ENCODE results near the gene GPR55. TPM values are rescaled to one million over a fixed set of nuclear protein-coding genes. Genes with fewer than 3 reads are reported as not detected.

Gene GPR55
- total RNA-seq, 1 experiment from 2014 or later = 0.13 TPM

DNA sequence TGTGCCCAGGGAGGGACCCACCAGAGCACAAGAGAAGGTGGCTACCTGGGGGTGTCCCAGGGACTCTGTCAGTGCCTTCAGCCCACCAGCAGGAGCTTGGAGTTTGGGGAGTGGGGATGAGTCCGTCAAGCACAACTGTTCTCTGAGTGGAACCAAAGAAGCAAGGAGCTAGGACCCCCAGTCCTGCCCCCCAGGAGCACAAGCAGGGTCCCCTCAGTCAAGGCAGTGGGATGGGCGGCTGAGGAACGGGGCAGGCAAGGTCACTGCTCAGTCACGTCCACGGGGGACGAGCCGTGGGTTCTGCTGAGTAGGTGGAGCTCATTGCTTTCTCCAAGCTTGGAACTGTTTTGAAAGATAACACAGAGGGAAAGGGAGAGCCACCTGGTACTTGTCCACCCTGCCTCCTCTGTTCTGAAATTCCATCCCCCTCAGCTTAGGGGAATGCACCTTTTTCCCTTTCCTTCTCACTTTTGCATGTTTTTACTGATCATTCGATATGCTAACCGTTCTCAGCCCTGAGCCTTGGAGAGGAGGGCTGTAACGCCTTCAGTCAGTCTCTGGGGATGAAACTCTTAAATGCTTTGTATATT is 46.3 kb downstream of the GPR55 start:
- in situ Hi-C loops (cut with HindIII; ENCODE audit: low pct_unique_long_range_greater_than_20kb, low sequenced_read_pairs) = no loop called here

DNA sequence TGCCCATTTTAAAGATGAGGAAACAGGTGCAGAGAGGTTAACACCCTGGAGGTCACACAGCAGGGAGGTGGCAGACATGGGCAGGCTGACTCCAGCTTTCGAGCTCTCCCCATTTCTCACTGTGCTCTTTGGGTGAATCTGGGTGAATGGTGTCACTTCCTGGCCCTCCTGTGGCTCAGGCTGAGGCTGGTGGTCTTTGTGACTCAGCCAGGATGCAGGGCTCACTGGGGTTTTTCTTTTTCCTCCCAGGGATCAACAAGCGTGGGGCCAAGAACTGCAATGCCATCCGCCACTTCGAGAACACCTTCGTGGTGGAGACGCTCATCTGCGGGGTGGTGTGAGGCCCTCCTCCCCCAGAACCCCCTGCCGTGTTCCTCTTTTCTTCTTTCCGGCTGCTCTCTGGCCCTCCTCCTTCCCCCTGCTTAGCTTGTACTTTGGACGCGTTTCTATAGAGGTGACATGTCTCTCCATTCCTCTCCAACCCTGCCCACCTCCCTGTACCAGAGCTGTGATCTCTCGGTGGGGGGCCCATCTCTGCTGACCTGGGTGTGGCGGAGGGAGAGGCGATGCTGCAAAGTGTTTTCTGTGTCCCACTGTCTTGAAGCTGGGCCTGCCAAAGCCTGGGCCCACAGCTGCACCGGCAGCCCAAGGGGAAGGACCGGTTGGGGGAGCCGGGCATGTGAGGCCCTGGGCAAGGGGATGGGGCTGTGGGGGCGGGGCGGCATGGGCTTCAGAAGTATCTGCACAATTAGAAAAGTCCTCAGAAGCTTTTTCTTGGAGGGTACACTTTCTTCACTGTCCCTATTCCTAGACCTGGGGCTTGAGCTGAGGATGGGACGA is 47.1 kb downstream of the GPR55 start:
- no peak for DNase-seq (ENCODE audit: low read depth, low spot score)

More for the DNA sequence above, 46.3 kb downstream of the GPR55 start:
- no peak for DNase-seq (ENCODE audit: low read depth, low spot score)

GRCh38 chr2:230877116-230877758 is 47.8 kb downstream of the GPR55 start:
- no peak for DNase-seq (ENCODE audit: low read depth, low spot score)

More for the DNA sequence above, 47.1 kb downstream of the GPR55 start:
- in situ Hi-C loops (cut with HindIII; ENCODE audit: low pct_unique_long_range_greater_than_20kb, low sequenced_read_pairs) = no loop called here

GRCh38 chr2:230875347-230876315 is 49.4 kb downstream of the GPR55 start:
- DNase-seq (ENCODE audit: low read depth, low spot score) = no peak
- in situ Hi-C loops (cut with HindIII; ENCODE audit: low pct_unique_long_range_greater_than_20kb, low sequenced_read_pairs) = no loop called here

More at GRCh38 chr2:230877116-230877758, 47.8 kb downstream of the GPR55 start:
- in situ Hi-C loops (cut with HindIII; ENCODE audit: low pct_unique_long_range_greater_than_20kb, low sequenced_read_pairs) = no loop called here

- no peak for DNase-seq (ENCODE audit: low read depth, low spot score)
- in situ Hi-C loops (cut with HindIII; ENCODE audit: low pct_unique_long_range_greater_than_20kb, low sequenced_read_pairs) = no loop called here
Observed at GRCh38 chr2:230874876-230875275, 50.2 kb downstream of the GPR55 start.

- DNase-seq (ENCODE audit: low read depth, low spot score) = no peak
- in situ Hi-C loops (cut with HindIII; ENCODE audit: low pct_unique_long_range_greater_than_20kb, low sequenced_read_pairs) = no loop called here
Observed at GRCh38 chr2:230874456-230874855, 50.6 kb downstream of the GPR55 start.

DNA sequence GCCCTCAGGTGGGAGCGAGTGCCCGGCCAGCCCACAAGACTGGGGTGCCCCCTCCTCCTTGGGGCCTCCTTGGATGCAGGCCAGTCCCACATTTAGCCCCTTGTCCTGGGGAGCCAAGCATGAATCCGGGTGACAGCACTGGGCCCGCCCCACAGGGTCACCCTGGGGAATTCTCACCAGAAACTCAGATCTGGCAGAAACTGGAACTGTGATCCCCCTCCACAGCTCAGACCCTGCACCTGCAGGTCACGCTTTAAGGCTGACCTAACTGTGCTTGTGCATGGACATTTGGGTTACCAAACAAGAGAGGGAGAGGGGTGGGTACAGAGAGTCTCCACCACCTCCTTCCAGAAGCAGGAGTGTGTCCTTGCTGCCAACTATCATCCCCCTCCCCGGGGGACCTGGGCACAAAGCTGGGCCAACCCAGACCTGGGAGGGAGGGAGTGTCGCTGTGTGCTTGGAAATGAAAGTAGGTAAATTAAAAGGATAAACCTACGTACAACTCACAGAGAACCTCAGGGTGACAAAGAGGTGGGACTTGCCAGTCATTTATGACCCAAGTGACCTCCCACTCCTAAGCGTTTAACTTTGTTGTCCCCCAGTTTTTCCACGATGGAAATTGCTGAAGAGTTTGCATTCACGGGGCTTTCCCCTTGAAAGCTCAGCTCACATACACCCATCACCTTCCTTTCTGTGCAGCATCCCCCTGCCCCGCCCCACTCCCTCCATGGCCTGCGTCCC is 51.2 kb downstream of the GPR55 start:
- in situ Hi-C loops (cut with HindIII; ENCODE audit: low pct_unique_long_range_greater_than_20kb, low sequenced_read_pairs) = no loop called here
- DNase-seq (ENCODE audit: low read depth, low spot score) = no peak

GRCh38 chr2:230872968-230873660 is 51.9 kb downstream of the GPR55 start:
- DNase-seq (ENCODE audit: low read depth, low spot score) = no peak
- in situ Hi-C loops (cut with HindIII; ENCODE audit: low pct_unique_long_range_greater_than_20kb, low sequenced_read_pairs) = no loop called here

GRCh38 chr2:230872151-230872967 is 52.7 kb downstream of the GPR55 start:
- in situ Hi-C loops (cut with HindIII; ENCODE audit: low pct_unique_long_range_greater_than_20kb, low sequenced_read_pairs) = no loop called here
- no peak for DNase-seq (ENCODE audit: low read depth, low spot score)

DNA sequence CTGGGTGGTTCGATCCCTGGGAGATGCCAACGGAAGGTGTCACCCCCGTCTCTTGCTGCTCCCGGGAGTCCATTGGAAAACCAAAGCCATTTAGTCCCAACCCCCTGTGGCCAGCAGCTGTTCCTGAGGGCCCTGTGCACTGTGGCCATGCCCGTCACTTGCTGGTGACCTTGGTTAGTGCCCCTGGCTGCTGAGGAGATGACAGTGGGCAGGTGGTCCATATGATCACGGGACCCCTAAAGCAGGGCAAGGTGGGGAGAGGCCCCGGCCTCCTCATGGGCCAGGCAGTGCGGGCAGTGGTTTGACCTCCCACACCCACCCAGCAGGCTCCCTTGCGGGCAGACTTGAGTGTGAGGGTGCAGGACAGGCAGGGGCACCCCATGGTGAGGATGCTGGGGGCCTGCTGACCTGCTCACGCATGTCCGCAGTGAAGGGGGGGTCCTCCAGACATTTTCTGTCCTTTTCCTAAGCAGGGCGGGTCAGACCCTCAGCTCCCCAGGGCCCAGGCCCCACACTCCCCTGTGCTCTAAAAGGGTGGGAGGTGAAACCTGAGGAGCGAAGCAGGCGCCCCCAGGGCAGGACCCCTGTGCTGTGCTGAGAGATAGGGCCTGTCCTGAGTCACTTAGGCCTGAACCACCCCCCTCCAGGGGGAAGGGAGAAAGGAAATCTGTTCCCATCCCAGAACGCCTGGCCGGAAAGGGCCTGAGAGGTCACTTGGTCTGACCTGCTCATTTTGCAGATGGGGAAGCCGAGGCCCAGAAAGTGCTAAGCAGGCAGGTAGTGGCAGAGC is 53.5 kb downstream of the GPR55 start:
- in situ Hi-C loops (cut with HindIII; ENCODE audit: low pct_unique_long_range_greater_than_20kb, low sequenced_read_pairs) = no loop called here

DNA sequence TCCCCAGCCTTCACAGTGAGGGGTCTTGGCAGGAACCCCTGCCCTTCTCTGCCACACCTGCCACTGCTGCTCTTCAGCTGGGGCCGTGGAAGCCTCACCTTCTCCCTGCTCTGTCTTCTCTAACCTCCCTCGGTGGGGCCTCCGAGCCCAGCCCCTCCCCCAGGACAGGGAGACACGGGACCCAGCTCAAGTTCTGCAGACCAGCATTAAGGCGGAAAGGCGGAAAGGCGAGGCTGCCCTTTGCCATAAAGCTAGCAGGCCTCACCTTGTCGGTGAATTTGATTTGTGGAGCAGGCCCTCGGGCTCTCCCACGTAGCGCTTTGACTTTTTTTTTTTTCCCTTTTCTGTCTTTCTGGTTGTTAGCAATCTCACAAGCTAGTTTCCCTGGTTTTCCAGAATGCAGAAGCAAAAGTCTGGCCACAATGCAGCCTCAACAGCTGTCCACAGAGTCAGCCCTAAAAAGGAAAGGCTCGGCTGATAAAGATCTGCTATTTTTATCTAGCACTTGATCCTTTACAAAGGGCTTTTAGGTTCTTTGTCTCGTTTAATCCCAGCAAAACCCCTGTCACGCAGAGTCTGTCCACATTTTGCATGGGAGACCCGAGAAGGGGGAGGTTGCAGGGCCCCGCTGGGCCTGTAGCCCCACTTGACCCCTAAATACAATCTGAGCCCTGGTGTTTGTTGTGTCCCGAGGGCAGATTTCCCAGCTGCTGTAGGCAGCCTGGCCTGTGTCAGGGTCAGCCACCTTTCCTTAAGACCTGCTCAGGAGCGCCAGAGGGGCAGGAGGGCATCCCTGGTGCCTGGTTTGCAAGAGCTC is 54.3 kb downstream of the GPR55 start:
- in situ Hi-C loops (cut with HindIII; ENCODE audit: low pct_unique_long_range_greater_than_20kb, low sequenced_read_pairs) = no loop called here
- no peak for DNase-seq (ENCODE audit: low read depth, low spot score)

More for the DNA sequence above, 53.5 kb downstream of the GPR55 start:
- DNase-seq (ENCODE audit: low read depth, low spot score) = no peak

DNA sequence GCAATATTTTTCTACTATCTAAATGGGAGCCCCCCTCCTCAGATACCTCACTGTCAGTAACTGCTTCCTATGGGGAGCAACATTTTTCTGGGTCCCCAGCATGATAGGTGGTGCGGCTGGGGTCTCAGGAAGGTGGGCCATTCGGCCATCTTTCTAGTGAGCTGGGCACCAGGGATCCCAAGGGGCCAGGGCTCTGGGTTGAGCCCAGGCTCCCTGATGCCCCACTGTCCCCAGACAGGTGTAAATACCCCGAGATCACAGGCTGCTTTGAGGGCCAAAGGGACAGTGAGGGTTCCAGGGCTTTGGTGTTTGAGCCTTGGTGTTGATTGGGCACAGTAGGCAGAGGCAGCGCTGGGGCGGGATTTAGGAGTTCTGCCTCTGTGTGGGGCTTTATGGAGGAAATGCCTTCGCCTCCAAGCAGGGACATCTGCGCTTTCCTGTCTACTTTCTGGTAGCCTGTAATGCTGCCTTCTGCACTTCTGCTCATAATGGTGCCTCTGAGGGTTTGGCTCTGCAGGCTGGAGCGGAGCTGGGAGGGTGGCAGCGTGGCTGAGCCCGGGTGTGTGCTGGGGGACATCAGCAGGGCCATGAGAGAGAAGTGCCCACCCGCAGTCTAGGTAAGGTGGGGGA is 55.0 kb downstream of the GPR55 start:
- in situ Hi-C loops (cut with HindIII; ENCODE audit: low pct_unique_long_range_greater_than_20kb, low sequenced_read_pairs) = no loop called here
- DNase-seq (ENCODE audit: low read depth, low spot score) = no peak

- DNase-seq (ENCODE audit: low read depth, low spot score) = no peak
- in situ Hi-C loops (cut with HindIII; ENCODE audit: low pct_unique_long_range_greater_than_20kb, low sequenced_read_pairs) = no loop called here
Observed at GRCh38 chr2:230868947-230869913, 55.8 kb downstream of the GPR55 start.
